ENCODE data around the gene VMAC. TPM values are rescaled to one million over a fixed set of nuclear protein-coding genes. Genes with fewer than 3 reads are reported as not detected.

Gene VMAC
- total and polyA plus RNA-seq, 2 donors (not counting 3 experiments of a cell fraction or from before 2014, with no cell fraction given), result 4.7 to 6.9 TPM

DNA sequence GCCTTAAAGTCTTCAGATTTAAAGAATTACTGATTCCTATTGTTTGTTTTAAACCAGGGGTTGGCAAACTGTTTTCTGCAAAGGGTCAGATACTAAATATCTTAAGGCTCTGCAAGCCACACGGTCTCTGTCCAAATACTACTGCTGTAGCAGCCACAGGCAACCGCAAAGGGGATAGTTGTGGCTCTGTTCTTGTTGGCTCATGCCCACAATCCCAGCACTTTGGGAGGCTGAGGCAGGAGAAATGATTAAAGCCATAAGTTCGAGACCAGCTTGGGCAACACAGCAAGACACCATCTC, 50.9 kb downstream of the VMAC start:
- FAIRE-seq, result no peak

DNA sequence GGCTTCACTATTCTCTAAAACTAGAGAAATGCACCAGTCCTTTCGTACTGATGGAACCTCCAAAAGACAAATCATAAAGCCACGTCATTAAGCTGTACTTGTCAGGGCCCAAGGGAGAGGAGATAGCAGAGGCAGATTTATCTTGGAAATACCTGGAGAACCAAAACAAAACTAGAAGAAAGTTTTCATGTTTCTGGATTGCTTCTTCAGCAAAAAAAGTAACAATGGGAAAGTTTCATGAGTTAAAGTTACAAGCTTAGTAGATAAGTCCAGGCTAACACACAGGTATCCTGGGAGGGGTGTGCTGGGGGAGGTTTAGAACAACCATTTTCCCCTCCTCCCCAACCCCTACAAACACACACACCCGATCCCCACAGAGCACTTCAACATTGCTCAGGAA, 51.7 kb downstream of the VMAC start:
- Histone ChIP-seq H3K4me3 (replicated peaks in 1 of 3; ENCODE audit: insufficient read depth in 1 of 3, low read depth in 1 of 3, low read length in 3 of 3) (no peak overlapping the region), H3K9ac (replicated peaks; ENCODE audit: extremely low read depth, insufficient read depth, low read length) (no peak overlapping the region), H3K9me3 (replicated peaks; ENCODE audit: control insufficient read depth, insufficient read depth, low read length) (no peaks in the 10 kb centered on the region), H4K20me1 (replicated peaks; ENCODE audit: control insufficient read depth, extremely low read depth, insufficient read depth, low read length) (no peaks in the 10 kb centered on the region), H3K36me3 (ENCODE audit: control insufficient read depth in 2 of 2, extremely low read depth in 1 of 2, insufficient read depth in 2 of 2, low read length in 2 of 2) (peaks cover 0 to 3% of the 10 kb centered on the region in 2 experiments), H3K4me1 (ENCODE audit: control insufficient read depth, extremely low read depth, insufficient read depth, low read length) (peaks cover 37% of the 10 kb centered on the region), H3K4me2 (ENCODE audit: insufficient read depth, low read length) (no peak overlapping the region), H3K79me2 (ENCODE audit: control insufficient read depth, insufficient read depth, low read length) (peaks cover 97% of the 10 kb centered on the region), H3K27ac (ENCODE audit: insufficient read depth, low read depth, low read length) (no peak overlapping the region), H3K9me1 (replicated peaks; ENCODE audit: control insufficient read depth, extremely low read depth, insufficient read depth, low read length) (no peaks in the 10 kb centered on the region), H2AFZ (ENCODE audit: low read depth, low read length) (no peak overlapping the region), H3K27me3 (ENCODE audit: control insufficient read depth in 2 of 2, insufficient read depth in 2 of 2, low read length in 2 of 2) (no peaks in the 10 kb centered on the region)
- POLR2A ChIA-PET, result no interaction called here
- CTCF ChIA-PET, result interaction anchor here (2.0 to 4.3 kb wide), 2 partner anchors 11 to 66 kb away, joined by 5 to 28 read pairs; no protein-coding TSS in a partner anchor
- DNase-seq (ENCODE audit: low read depth, low spot score) (no peak), FAIRE-seq (no peak)
- no TSS peak for BruUV-seq (replicated peaks)
- TF ChIP-seq EZH2 (IDR thresholded peaks at IDR 0.05; ENCODE audit: borderline replicate concordance, low read depth, low read length, severe bottlenecking) (no peak), FOS (IDR thresholded peaks at IDR 0.05; ENCODE audit: borderline replicate concordance, insufficient read depth, low read length) (no peak), POLR2AphosphoS5 (IDR thresholded peaks at IDR 0.05; ENCODE audit: insufficient read depth, low read depth, low read length) (no peak), JUN (IDR thresholded peaks at IDR 0.05; ENCODE audit: borderline replicate concordance, insufficient read depth, insufficient read length, low read depth) (no peak), MYC (IDR thresholded peaks at IDR 0.05; ENCODE audit: low read depth, low read length) (no peak), POLR2A (IDR thresholded peaks at IDR 0.05; ENCODE audit: low read depth, low read length) (no peak), GATA2 (IDR thresholded peaks at IDR 0.05; ENCODE audit: insufficient read depth, insufficient read length, low read depth, low read length) (no peak)
- TF ChIP-seq, protein P1, sequence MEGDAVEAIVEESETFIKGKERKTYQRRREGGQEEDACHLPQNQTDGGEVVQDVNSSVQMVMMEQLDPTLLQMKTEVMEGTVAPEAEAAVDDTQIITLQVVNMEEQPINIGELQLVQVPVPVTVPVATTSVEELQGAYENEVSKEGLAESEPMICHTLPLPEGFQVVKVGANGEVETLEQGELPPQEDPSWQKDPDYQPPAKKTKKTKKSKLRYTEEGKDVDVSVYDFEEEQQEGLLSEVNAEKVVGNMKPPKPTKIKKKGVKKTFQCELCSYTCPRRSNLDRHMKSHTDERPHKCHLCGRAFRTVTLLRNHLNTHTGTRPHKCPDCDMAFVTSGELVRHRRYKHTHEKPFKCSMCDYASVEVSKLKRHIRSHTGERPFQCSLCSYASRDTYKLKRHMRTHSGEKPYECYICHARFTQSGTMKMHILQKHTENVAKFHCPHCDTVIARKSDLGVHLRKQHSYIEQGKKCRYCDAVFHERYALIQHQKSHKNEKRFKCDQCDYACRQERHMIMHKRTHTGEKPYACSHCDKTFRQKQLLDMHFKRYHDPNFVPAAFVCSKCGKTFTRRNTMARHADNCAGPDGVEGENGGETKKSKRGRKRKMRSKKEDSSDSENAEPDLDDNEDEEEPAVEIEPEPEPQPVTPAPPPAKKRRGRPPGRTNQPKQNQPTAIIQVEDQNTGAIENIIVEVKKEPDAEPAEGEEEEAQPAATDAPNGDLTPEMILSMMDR (IDR thresholded peaks at IDR 0.05; ENCODE audit: extremely low read depth in 1 of 2, insufficient read depth in 1 of 2, low read depth in 1 of 2, low read length in 2 of 2), result no peak
- TF ChIP-seq, protein P2, sequence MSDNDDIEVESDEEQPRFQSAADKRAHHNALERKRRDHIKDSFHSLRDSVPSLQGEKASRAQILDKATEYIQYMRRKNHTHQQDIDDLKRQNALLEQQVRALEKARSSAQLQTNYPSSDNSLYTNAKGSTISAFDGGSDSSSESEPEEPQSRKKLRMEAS (IDR thresholded peaks at IDR 0.05; ENCODE audit: insufficient read depth, insufficient read length), result no peak
- dilution Hi-C loops (cut with MboI; ENCODE audit: extremely low pct_ligation_motif_present, low sequenced_read_pairs), result no loop called here
- intact Hi-C loops (cut with micrococcal nuclease), result no loop called here

More for the DNA sequence above, 50.9 kb downstream of the VMAC start:
- Histone ChIP-seq H3K36me3 (ENCODE audit: control insufficient read depth in 2 of 2, extremely low read depth in 1 of 2, insufficient read depth in 2 of 2, low read length in 2 of 2) (peaks cover 0 to 3% of the 10 kb centered on the region in 2 experiments), H2AFZ (ENCODE audit: low read depth, low read length) (no peak overlapping the region), H4K20me1 (replicated peaks; ENCODE audit: control insufficient read depth, extremely low read depth, insufficient read depth, low read length) (no peaks in the 10 kb centered on the region), H3K4me2 (ENCODE audit: insufficient read depth, low read length) (no peak overlapping the region), H3K4me1 (ENCODE audit: control insufficient read depth, extremely low read depth, insufficient read depth, low read length) (peaks cover 41% of the 10 kb centered on the region), H3K27me3 (ENCODE audit: control insufficient read depth in 2 of 2, insufficient read depth in 2 of 2, low read length in 2 of 2) (no peaks in the 10 kb centered on the region), H3K4me3 (replicated peaks in 1 of 3; ENCODE audit: insufficient read depth in 1 of 3, low read depth in 1 of 3, low read length in 3 of 3) (no peak overlapping the region), H3K9me1 (replicated peaks; ENCODE audit: control insufficient read depth, extremely low read depth, insufficient read depth, low read length) (no peaks in the 10 kb centered on the region), H3K79me2 (ENCODE audit: control insufficient read depth, insufficient read depth, low read length) (peaks cover 97% of the 10 kb centered on the region), H3K27ac (ENCODE audit: insufficient read depth, low read depth, low read length) (no peak overlapping the region), H3K9me3 (replicated peaks; ENCODE audit: control insufficient read depth, insufficient read depth, low read length) (no peaks in the 10 kb centered on the region), H3K9ac (replicated peaks; ENCODE audit: extremely low read depth, insufficient read depth, low read length) (no peak overlapping the region)
- ChIA-PET POLR2A (no interaction called here), CTCF (interaction anchor here (0.7 to 4.3 kb wide), 3 partner anchors 12 to 67 kb away, joined by 3 to 28 read pairs (median 5); no protein-coding TSS in a partner anchor)
- BruUV-seq (replicated peaks), result no TSS peak
- no peak for DNase-seq (ENCODE audit: low read depth, low spot score)
- TF ChIP-seq GATA2 (IDR thresholded peaks at IDR 0.05; ENCODE audit: insufficient read depth, insufficient read length, low read depth, low read length) (no peak), POLR2A (IDR thresholded peaks at IDR 0.05; ENCODE audit: low read depth, low read length) (no peak)
- TF ChIP-seq, protein P1 (IDR thresholded peaks at IDR 0.05; ENCODE audit: extremely low read depth in 1 of 2, insufficient read depth in 1 of 2, low read depth in 1 of 2, low read length in 2 of 2), result no peak
- dilution Hi-C loops (cut with MboI; ENCODE audit: extremely low pct_ligation_motif_present, low sequenced_read_pairs) (no loop called here), intact Hi-C loops (cut with micrococcal nuclease) (no loop called here)
